ENCODE measurements around the gene TSC22D2.

The TSC22D2 gene

GRCh38 chr3:150429767-150430671, 21.9 kb downstream of the TSC22D2 start:
- TF ChIP-seq CTCF (IDR thresholded peaks at IDR 0.05; ENCODE audit: low read depth, low read length), result no peak
- no peak for TF ChIP-seq POLR2A (IDR thresholded peaks at IDR 0.05; ENCODE audit: extremely low read depth, insufficient read length)
- TF ChIP-seq MAX (IDR thresholded peaks at IDR 0.05; ENCODE audit: low read depth, low read length), result no peak
- no peak for TF ChIP-seq MYC (IDR thresholded peaks at IDR 0.05; ENCODE audit: low read depth, low read length)
- H3K4me3 ChIP-seq (ENCODE audit: low read depth, low read length), result no peak overlapping the region
- no peak for DNase-seq (ENCODE audit: low read depth)

- TF ChIP-seq MAX (IDR thresholded peaks at IDR 0.05; ENCODE audit: low read depth, low read length) (no peak), MYC (IDR thresholded peaks at IDR 0.05; ENCODE audit: low read depth, low read length) (no peak), POLR2A (IDR thresholded peaks at IDR 0.05; ENCODE audit: extremely low read depth, insufficient read length) (no peak), CTCF (IDR thresholded peaks at IDR 0.05; ENCODE audit: low read depth, low read length) (no peak)
- no peak overlapping the region for H3K4me3 ChIP-seq (ENCODE audit: low read depth, low read length)
- DNase-seq (ENCODE audit: low read depth), result no peak
Measured at GRCh38 chr3:150433347-150433746, 25.2 kb downstream of the TSC22D2 start.

GRCh38 chr3:150434234-150434633, 26.1 kb downstream of the TSC22D2 start:
- no peak for DNase-seq (ENCODE audit: low read depth)
- TF ChIP-seq MYC (IDR thresholded peaks at IDR 0.05; ENCODE audit: low read depth, low read length) (no peak), CTCF (IDR thresholded peaks at IDR 0.05; ENCODE audit: low read depth, low read length) (no peak), POLR2A (IDR thresholded peaks at IDR 0.05; ENCODE audit: extremely low read depth, insufficient read length) (no peak), MAX (IDR thresholded peaks at IDR 0.05; ENCODE audit: low read depth, low read length) (no peak)
- H3K4me3 ChIP-seq (ENCODE audit: low read depth, low read length), result no peak overlapping the region

- TF ChIP-seq MYC (IDR thresholded peaks at IDR 0.05; ENCODE audit: low read depth, low read length) (no peak), POLR2A (IDR thresholded peaks at IDR 0.05; ENCODE audit: extremely low read depth, insufficient read length) (no peak), MAX (IDR thresholded peaks at IDR 0.05; ENCODE audit: low read depth, low read length) (no peak), CTCF (IDR thresholded peaks at IDR 0.05; ENCODE audit: low read depth, low read length) (no peak)
- no peak overlapping the region for H3K4me3 ChIP-seq (ENCODE audit: low read depth, low read length)
- DNase-seq (ENCODE audit: low read depth), result no peak
Measured at GRCh38 chr3:150436161-150436560, 28.1 kb downstream of the TSC22D2 start.

- no peak for DNase-seq (ENCODE audit: low read depth)
- TF ChIP-seq MYC (IDR thresholded peaks at IDR 0.05; ENCODE audit: low read depth, low read length) (no peak), MAX (IDR thresholded peaks at IDR 0.05; ENCODE audit: low read depth, low read length) (no peak), CTCF (IDR thresholded peaks at IDR 0.05; ENCODE audit: low read depth, low read length) (no peak), POLR2A (IDR thresholded peaks at IDR 0.05; ENCODE audit: extremely low read depth, insufficient read length) (no peak)
- H3K4me3 ChIP-seq (ENCODE audit: low read depth, low read length), result no peak overlapping the region
Measured at GRCh38 chr3:150439657-150440056, 31.6 kb downstream of the TSC22D2 start.

All from NB4 (cell line).